ENCODE data around the gene CASKIN1. TPM values are rescaled to one million over a fixed set of nuclear protein-coding genes. Genes with fewer than 3 reads are reported as not detected.

The CASKIN1 gene
- polyA plus RNA-seq, 2 of the 4 experiments (the other 2 are of a cell fraction) = 0.27 to 0.87 TPM

- POLR2A ChIA-PET = interaction anchor here (1.5 kb wide), 1 partner anchor 28 kb away, joined by 3 read pairs; the partner anchor contains the start of gene TRAF7
- H3K27ac ChIP-seq = no peak overlapping the region
- WGBS (ENCODE audit: missing lambda C conversion rate) = 93% methylated on average over 27 of the region's 30 CpGs
- CTCF ChIA-PET = interaction anchor here (2.7 kb wide), 1 partner anchor 11 kb away, joined by 19 read pairs; no protein-coding TSS in a partner anchor
- no peaks in the 10 kb centered on the region for H3K4me1 ChIP-seq
- H3K4me2 ChIP-seq = no peak overlapping the region
- no peak for FAIRE-seq
- no peaks in the 10 kb centered on the region for H3K9me3 ChIP-seq
- DNase-seq (ENCODE audit: low read depth in 1 of 2, low spot score in 1 of 2) = no peak
- no peak for ATAC-seq
- no peak overlapping the region for H3K4me3 ChIP-seq
- TF ChIP-seq EP300 (IDR thresholded peaks at IDR 0.05) = no peak
- no peak for TF ChIP-seq MYC (IDR thresholded peaks at IDR 0.05; ENCODE audit: borderline replicate concordance, low read length)
- no peak for TF ChIP-seq CBX8 (IDR thresholded peaks at IDR 0.05)
- no peak for TF ChIP-seq ATOH8 (CRISPR knock-in tag; IDR thresholded peaks at IDR 0.05; ENCODE audit: low read depth)
- TF ChIP-seq ZFP36 (IDR thresholded peaks at IDR 0.05; ENCODE audit: borderline replicate concordance, partially characterized antibody) = no peak
- no peak for TF ChIP-seq KDM5A (IDR thresholded peaks at IDR 0.05)
- no peak for TF ChIP-seq RAD21 (conservative IDR thresholded peaks at IDR 0.05 in 1 of 2, IDR thresholded peaks at IDR 0.05 in 1 of 2)
- TF ChIP-seq JUN (IDR thresholded peaks at IDR 0.05) = no peak
- TF ChIP-seq ZSCAN20 (CRISPR knock-in tag; IDR thresholded peaks at IDR 0.05) = no peak
- TF ChIP-seq, protein P1, sequence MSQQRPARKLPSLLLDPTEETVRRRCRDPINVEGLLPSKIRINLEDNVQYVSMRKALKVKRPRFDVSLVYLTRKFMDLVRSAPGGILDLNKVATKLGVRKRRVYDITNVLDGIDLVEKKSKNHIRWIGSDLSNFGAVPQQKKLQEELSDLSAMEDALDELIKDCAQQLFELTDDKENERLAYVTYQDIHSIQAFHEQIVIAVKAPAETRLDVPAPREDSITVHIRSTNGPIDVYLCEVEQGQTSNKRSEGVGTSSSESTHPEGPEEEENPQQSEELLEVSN (IDR thresholded peaks at IDR 0.05; ENCODE audit: borderline replicate concordance, low read depth) = no peak
- TF ChIP-seq ESRRA (IDR thresholded peaks at IDR 0.05; ENCODE audit: borderline replicate concordance, low read length) = no peak
- TF ChIP-seq HDAC2 (IDR thresholded peaks at IDR 0.05) = no peak
- no peak for TF ChIP-seq HOXB5 (CRISPR knock-in tag; IDR thresholded peaks at IDR 0.05)
- no peak for TF ChIP-seq ZC3H11A (IDR thresholded peaks at IDR 0.05)
- no peak for TF ChIP-seq MAZ (IDR thresholded peaks at IDR 0.05; ENCODE audit: borderline replicate concordance, low read depth, low read length)
- TF ChIP-seq FOSB (CRISPR knock-in tag; IDR thresholded peaks at IDR 0.05) = no peak
- no peak for TF ChIP-seq NR3C1 (IDR thresholded peaks at IDR 0.05)
- no peak for TF ChIP-seq CHD2 (IDR thresholded peaks at IDR 0.05; ENCODE audit: low read length, partially characterized antibody)
- no peak for TF ChIP-seq CHD4 (IDR thresholded peaks at IDR 0.05; ENCODE audit: borderline replicate concordance)
- TF ChIP-seq EHF (CRISPR knock-in tag; IDR thresholded peaks at IDR 0.05) = no peak
Measured at GRCh38 chr16:2183671-2184070, 12.7 kb downstream of the CASKIN1 start.

DNA sequence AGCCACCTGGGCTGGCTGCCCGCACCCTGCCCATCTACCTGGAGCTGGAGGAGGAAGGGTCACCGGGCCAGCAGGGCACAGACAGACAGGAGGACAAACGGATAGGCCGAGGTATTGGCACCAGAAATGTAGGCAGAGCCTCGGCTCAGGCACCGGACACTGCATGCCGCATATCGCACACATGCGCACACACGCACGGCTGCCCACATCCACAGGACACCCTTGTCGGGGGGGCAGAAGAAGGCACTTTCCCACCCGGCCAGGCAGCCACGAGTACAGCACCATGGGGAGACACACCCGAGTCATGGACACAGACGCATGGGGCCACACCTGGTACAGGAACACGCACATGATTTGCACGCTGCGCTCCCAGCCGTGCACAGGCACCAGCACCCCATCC lies 14.5 kb downstream of the CASKIN1 start:
- Histone ChIP-seq H3K4me2 (no peak overlapping the region), H3K4me3 (no peak overlapping the region), H3K9me3 (no peaks in the 10 kb centered on the region), H3K27ac (no peak overlapping the region), H3K4me1 (no peaks in the 10 kb centered on the region)
- WGBS (ENCODE audit: missing lambda C conversion rate) = 94% methylated on average over 19 of the region's 20 CpGs
- ChIA-PET CTCF (interaction anchor here (0.6 to 2.9 kb wide), 3 partner anchors 13 to 61 kb away, joined by 3 to 13 read pairs (median 3); no protein-coding TSS in a partner anchor), POLR2A (interaction anchor here (1.9 kb wide), 1 partner anchor 27 kb away, joined by 7 read pairs; the partner anchor contains the start of gene TRAF7)
- TF ChIP-seq, protein P2, sequence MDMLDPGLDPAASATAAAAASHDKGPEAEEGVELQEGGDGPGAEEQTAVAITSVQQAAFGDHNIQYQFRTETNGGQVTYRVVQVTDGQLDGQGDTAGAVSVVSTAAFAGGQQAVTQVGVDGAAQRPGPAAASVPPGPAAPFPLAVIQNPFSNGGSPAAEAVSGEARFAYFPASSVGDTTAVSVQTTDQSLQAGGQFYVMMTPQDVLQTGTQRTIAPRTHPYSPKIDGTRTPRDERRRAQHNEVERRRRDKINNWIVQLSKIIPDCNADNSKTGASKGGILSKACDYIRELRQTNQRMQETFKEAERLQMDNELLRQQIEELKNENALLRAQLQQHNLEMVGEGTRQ (IDR thresholded peaks at IDR 0.05) = no peak
- TF ChIP-seq CTCF (IDR thresholded peaks at IDR 0.05) (no peak), CBX2 (IDR thresholded peaks at IDR 0.05; ENCODE audit: borderline replicate concordance, low read depth) (no peak), EHF (CRISPR knock-in tag; IDR thresholded peaks at IDR 0.05) (no peak), BHLHE40 (IDR thresholded peaks at IDR 0.05; ENCODE audit: low read depth, low read length) (no peak), ELK1 (IDR thresholded peaks at IDR 0.05; ENCODE audit: low read depth, low read length) (no peak), MYC (IDR thresholded peaks at IDR 0.05; ENCODE audit: borderline replicate concordance, low read length) (no peak), HDAC2 (IDR thresholded peaks at IDR 0.05) (no peak), RNF2 (IDR thresholded peaks at IDR 0.05; ENCODE audit: borderline replicate concordance, low read depth) (no peak), POLR2A (IDR thresholded peaks at IDR 0.05; ENCODE audit: low read length) (no peak), NR3C1 (IDR thresholded peaks at IDR 0.05) (no peak), SREBF2 (IDR thresholded peaks at IDR 0.05) (no peak), ZNF302 (CRISPR knock-in tag; IDR thresholded peaks at IDR 0.05) (no peak)
- TF ChIP-seq, protein P3, sequence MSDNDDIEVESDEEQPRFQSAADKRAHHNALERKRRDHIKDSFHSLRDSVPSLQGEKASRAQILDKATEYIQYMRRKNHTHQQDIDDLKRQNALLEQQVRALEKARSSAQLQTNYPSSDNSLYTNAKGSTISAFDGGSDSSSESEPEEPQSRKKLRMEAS (IDR thresholded peaks at IDR 0.05) = no peak
- FAIRE-seq = no peak
- no peak for DNase-seq (ENCODE audit: low read depth in 1 of 2, low spot score in 1 of 2)
- no peak for ATAC-seq
